ENCODE results near the gene XXYLT1. TPM values are rescaled to one million over a fixed set of nuclear protein-coding genes. Genes with fewer than 3 reads are reported as not detected.

The XXYLT1 gene
- total RNA-seq, 1 experiment from 2014 or later: 53.9 TPM

DNA sequence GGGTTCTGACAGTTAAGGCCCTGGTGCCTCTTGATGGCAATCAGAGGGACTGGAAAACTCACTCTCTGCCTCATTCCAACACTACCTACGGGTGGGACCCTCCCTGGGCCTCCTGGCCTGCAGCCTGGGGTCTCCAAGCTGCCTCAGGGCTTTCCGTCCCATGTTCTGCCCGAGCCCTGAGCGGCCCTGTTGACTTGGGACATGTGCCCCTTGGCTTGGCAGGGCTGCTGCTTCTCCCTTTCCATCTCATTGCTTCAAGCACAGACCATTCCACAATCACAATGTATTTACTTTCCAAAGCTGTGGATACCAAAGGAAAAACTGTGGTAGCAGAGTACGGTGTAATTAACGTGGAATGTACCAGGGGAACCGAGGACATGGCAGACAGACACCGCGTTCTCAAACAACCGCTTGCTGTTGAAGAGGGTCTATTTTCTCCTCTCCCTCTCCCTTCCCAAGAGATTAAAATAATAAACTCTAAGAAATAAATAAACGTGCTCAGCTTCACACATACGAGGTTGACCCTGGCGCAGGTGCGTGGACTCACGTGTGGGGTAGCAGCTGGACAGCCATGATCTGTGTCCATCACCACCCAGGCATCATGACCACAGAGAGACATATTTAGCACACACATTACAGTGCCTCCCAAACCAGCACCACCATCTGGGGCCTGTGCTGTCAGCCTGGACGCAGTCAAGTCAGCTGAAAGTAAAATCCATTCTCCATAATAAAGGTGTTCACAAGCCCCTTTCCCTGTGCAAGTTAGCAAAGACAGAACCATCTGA is 172.0 kb downstream of the XXYLT1 start:
- Histone ChIP-seq H3K4me3 (ENCODE audit: low read depth, low read length, poor library complexity, severe bottlenecking) (no peak overlapping the region), H3K4me1 (ENCODE audit: insufficient read depth, low read length, poor library complexity, severe bottlenecking) (peaks cover 67% of the 10 kb centered on the region), H3K9me3 (ENCODE audit: low read depth, low read length, poor library complexity, severe bottlenecking) (no peaks in the 10 kb centered on the region), H3K27me3 (replicated peaks; ENCODE audit: insufficient read depth, low read depth, low read length, poor library complexity) (no peaks in the 10 kb centered on the region), H3K27ac (ENCODE audit: low read depth, low read length, poor library complexity, severe bottlenecking) (no peak overlapping the region), H3K36me3 (ENCODE audit: insufficient read depth, low read length, poor library complexity, severe bottlenecking) (no peaks in the 10 kb centered on the region)
- no TSS peak for BruUV-seq (replicated peaks)
- ChIA-PET POLR2A (ENCODE audit: low non-redundant PET) (no interaction called here), CTCF (no interaction called here)
- no peak for TF ChIP-seq EZH2 (IDR thresholded peaks at IDR 0.05; ENCODE audit: borderline replicate concordance, low read depth, low read length, poor library complexity, severe bottlenecking)
- TF ChIP-seq CTCF (conservative IDR thresholded peaks at IDR 0.05; ENCODE audit: low read depth, low read length): no peak
- no peak for DNase-seq (ENCODE audit: low spot score)
- intact Hi-C loops (cut with micrococcal nuclease; ENCODE audit: unreplicated experiment): no loop called here

DNA sequence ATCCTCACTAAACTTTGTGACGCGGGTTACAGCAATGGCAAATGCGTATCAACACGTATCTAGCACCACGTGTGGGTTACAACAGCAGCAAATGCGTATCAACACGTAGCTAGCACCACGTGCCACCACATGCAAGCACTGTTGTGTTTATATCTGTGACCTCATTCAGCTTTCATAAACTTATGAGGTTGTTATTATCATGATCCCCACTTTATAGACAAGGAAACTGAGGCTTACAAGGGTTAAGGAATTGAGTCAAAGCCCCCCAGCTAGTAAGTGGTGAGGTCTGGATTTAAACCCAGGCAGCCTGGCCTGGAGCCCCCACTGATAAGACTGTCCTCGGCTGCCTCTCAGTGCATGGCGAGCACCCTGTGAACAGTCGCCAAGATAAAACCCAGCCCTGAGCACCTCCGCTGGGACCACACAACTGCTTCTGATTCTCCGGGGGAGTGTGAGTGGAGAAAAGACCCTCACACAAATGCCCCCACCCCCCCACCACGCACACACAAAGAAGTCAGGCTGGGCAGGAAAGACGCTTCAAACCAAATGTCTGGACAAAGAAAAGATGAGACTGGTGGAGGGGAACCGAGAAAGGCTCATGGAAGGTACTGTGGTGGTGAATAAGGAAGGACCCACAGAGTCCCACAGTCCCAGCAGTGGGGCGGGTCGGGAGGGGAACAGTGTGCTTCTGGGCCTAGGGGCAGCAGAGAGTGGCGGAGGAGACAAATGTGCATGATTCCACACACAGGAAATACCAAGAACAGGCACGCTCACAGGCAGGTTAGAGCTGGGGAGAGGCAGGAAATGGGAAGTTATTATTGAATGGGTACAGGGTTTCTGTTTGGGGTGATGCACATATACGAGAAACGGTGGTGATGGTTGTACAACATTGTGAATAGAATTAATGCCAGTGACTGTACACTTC is 173.4 kb downstream of the XXYLT1 start:
- peak overlapping the region; percentile 30 for H3K27ac ChIP-seq (ENCODE audit: low read depth, low read length, poor library complexity, severe bottlenecking)
- H3K9me3 ChIP-seq (ENCODE audit: low read depth, low read length, poor library complexity, severe bottlenecking): no peaks in the 10 kb centered on the region
- no peak overlapping the region for H3K4me3 ChIP-seq (ENCODE audit: low read depth, low read length, poor library complexity, severe bottlenecking)
- intact Hi-C loops (cut with micrococcal nuclease; ENCODE audit: unreplicated experiment): no loop called here
- peak; percentile 51 for DNase-seq (ENCODE audit: low spot score)
- peaks cover 56% of the 10 kb centered on the region for H3K4me1 ChIP-seq (ENCODE audit: insufficient read depth, low read length, poor library complexity, severe bottlenecking)
- CTCF ChIA-PET: no interaction called here
- no peaks in the 10 kb centered on the region for H3K36me3 ChIP-seq (ENCODE audit: insufficient read depth, low read length, poor library complexity, severe bottlenecking)
- POLR2A ChIA-PET (ENCODE audit: low non-redundant PET): interaction anchor here (0.6 kb wide), 1 partner anchor 424 kb away, joined by 3 read pairs; no protein-coding TSS in a partner anchor
- TF ChIP-seq CTCF (conservative IDR thresholded peaks at IDR 0.05; ENCODE audit: low read depth, low read length) (no peak), EZH2 (IDR thresholded peaks at IDR 0.05; ENCODE audit: borderline replicate concordance, low read depth, low read length, poor library complexity, severe bottlenecking) (no peak)
- no peaks in the 10 kb centered on the region for H3K27me3 ChIP-seq (replicated peaks; ENCODE audit: insufficient read depth, low read depth, low read length, poor library complexity)
- no TSS peak for BruUV-seq (replicated peaks)

GRCh38 chr3:195096484-195097330 is 174.3 kb downstream of the XXYLT1 start:
- no peaks in the 10 kb centered on the region for H3K36me3 ChIP-seq (ENCODE audit: insufficient read depth, low read length, poor library complexity, severe bottlenecking)
- H3K27ac ChIP-seq (ENCODE audit: low read depth, low read length, poor library complexity, severe bottlenecking): peak overlapping the region; percentile 30
- H3K4me1 ChIP-seq (ENCODE audit: insufficient read depth, low read length, poor library complexity, severe bottlenecking): peaks cover 48% of the 10 kb centered on the region
- ChIA-PET CTCF (no interaction called here), POLR2A (ENCODE audit: low non-redundant PET) (interaction anchor here (0.6 kb wide), 1 partner anchor 424 kb away, joined by 3 read pairs; no protein-coding TSS in a partner anchor)
- no peaks in the 10 kb centered on the region for H3K27me3 ChIP-seq (replicated peaks; ENCODE audit: insufficient read depth, low read depth, low read length, poor library complexity)
- H3K9me3 ChIP-seq (ENCODE audit: low read depth, low read length, poor library complexity, severe bottlenecking): no peaks in the 10 kb centered on the region
- DNase-seq (ENCODE audit: low spot score): no peak
- intact Hi-C loops (cut with micrococcal nuclease; ENCODE audit: unreplicated experiment): no loop called here
- TF ChIP-seq EZH2 (IDR thresholded peaks at IDR 0.05; ENCODE audit: borderline replicate concordance, low read depth, low read length, poor library complexity, severe bottlenecking): no peak
- no peak for TF ChIP-seq CTCF (conservative IDR thresholded peaks at IDR 0.05; ENCODE audit: low read depth, low read length)
- no TSS peak for BruUV-seq (replicated peaks)
- no peak overlapping the region for H3K4me3 ChIP-seq (ENCODE audit: low read depth, low read length, poor library complexity, severe bottlenecking)
